Mesothelial cell of epicardium (in vitro differentiated cells): Measurements from ENCODE around the gene C19orf25. TPM values are rescaled to one million over a fixed set of nuclear protein-coding genes. Genes with fewer than 3 reads are reported as not detected.
A peak's percentile ranks its signal among the peaks of the same experiment; 100 is the strongest.

ENCODE experiments used
- DNase-seq, 2 experiments: peaks; one replicate each; pipeline ENCODE4 v3.0.0; 2021; ENCODE audit warnings: low spot score in 2 of 2; ENCODE audit not compliant: unreplicated experiment in 2 of 2
- H3K27ac Mint-ChIP-seq: 2 replicates; pipeline ENCODE4 v1.8.0; 2021; ENCODE audit warnings: mixed read lengths
- H3K27me3 Mint-ChIP-seq: 2 replicates; pipeline ENCODE4 v1.8.0; 2021; ENCODE audit warnings: low read depth, mixed read lengths
- H3K36me3 Mint-ChIP-seq: 2 replicates; pipeline ENCODE4 v1.8.0; 2021; ENCODE audit warnings: mixed read lengths
- H3K4me1 Mint-ChIP-seq: 2 replicates; pipeline ENCODE4 v1.8.0; 2021; ENCODE audit warnings: mixed read lengths
- H3K4me3 Mint-ChIP-seq: 2 replicates; pipeline ENCODE4 v1.8.0; 2021; ENCODE audit warnings: mild to moderate bottlenecking, moderate library complexity, mixed read lengths
- H3K9me3 Mint-ChIP-seq: 2 replicates; pipeline ENCODE4 v1.8.0; 2021; ENCODE audit warnings: mixed read lengths
- total RNA-seq: library from RNA; stranded (reverse); gene quantifications from 3 replicates; pipeline ENCODE4 v1.2.1, GENCODE V29; 2021
- TF ChIP-seq, protein P1 (sequence below): fragments of 200-600 bp; sonication (generic); IDR thresholded peaks from one replicate; pipeline ENCODE4 v1.5.0; 2021; ENCODE audit warnings: antibody characterized with exemption; ENCODE audit not compliant: unreplicated experiment

The C19orf25 gene
- total RNA-seq, 1 donor from 2014 or later = 29.4 TPM

DNA sequence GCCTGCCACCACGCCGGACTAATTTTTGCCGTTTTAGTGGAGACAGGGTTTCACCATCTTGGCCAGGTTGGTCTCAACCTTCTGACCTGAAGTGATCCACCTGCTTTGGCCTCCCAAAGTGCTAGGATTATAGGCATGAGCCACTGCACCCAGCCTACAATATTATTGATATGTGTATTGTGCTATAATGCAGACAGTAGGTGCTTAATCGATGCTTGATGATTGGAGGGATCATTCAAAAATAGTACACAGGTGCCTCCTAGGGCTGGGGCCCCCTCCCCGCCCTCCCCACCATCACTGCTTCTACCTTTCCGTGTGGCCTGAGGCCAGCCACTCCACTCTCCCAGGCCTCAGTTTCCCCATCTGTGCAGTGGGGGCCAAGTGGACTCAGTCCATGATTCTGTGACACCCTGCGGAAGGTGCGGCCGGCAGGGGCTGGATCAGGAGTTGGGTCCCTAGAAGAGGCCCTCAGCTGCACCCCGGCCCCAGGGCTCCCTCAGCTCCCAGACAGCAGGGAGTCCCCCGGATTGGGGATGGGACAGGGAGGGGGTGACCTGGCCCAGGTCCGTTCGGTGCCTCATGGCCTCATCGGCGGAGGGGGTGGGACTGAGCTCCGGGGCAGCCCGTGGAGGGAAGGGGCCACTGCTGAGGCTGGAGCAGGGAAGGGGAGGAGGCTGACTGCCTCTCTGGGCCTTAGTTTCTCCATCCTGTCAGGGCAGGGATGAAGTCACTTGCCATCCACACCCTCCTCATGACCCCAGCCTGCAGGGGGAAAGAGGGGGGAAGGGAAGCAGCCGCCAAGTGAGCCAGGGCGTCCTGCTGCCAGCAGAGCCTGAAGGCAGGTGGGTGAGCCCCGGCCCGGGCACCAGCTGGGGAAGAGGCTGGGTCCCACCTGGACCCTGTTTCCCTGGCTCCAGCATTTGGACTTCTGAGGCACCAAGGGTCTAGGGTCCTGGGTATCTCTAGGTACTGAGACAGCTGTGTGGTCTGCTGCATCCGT is 32.6 kb upstream of the C19orf25 start:
- Mint-ChIP-seq H3K36me3 (no peaks in the 10 kb centered on the region), H3K9me3 (no peaks in the 10 kb centered on the region), H3K27ac (no peak overlapping the region), H3K4me3 (peak overlapping the region; percentile 53), H3K27me3 (peaks cover 54% of the 10 kb centered on the region), H3K4me1 (peaks cover 15% of the 10 kb centered on the region)
- no peak for DNase-seq
- TF ChIP-seq, protein P1, sequence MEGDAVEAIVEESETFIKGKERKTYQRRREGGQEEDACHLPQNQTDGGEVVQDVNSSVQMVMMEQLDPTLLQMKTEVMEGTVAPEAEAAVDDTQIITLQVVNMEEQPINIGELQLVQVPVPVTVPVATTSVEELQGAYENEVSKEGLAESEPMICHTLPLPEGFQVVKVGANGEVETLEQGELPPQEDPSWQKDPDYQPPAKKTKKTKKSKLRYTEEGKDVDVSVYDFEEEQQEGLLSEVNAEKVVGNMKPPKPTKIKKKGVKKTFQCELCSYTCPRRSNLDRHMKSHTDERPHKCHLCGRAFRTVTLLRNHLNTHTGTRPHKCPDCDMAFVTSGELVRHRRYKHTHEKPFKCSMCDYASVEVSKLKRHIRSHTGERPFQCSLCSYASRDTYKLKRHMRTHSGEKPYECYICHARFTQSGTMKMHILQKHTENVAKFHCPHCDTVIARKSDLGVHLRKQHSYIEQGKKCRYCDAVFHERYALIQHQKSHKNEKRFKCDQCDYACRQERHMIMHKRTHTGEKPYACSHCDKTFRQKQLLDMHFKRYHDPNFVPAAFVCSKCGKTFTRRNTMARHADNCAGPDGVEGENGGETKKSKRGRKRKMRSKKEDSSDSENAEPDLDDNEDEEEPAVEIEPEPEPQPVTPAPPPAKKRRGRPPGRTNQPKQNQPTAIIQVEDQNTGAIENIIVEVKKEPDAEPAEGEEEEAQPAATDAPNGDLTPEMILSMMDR = no peak

DNA sequence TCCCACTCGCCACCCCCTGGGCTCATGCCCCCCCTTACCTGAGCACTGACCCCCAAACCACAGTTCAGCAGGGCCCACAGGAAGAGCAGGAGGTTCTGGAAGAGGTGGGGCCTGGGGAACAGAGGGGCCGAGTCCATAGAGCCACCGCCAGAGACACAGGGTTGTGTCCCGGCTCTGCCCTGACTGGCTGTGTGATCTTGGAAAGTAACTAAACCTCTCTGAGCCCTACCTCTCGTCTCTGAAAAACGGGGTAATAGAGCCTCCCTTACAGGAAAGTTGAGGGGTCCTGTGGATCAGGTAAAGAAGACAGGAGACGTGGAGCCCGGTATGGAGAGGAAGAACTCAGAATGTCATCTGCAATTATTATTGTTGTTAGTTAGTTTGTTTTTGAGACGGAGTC is 31.8 kb upstream of the C19orf25 start:
- Mint-ChIP-seq H3K27me3 (peaks cover 51% of the 10 kb centered on the region), H3K4me3 (no peak overlapping the region), H3K27ac (peak overlapping the region; percentile 61), H3K9me3 (no peaks in the 10 kb centered on the region), H3K4me1 (peaks cover 15% of the 10 kb centered on the region), H3K36me3 (no peaks in the 10 kb centered on the region)
- no peak for DNase-seq
- TF ChIP-seq, protein P1 = no peak

DNA sequence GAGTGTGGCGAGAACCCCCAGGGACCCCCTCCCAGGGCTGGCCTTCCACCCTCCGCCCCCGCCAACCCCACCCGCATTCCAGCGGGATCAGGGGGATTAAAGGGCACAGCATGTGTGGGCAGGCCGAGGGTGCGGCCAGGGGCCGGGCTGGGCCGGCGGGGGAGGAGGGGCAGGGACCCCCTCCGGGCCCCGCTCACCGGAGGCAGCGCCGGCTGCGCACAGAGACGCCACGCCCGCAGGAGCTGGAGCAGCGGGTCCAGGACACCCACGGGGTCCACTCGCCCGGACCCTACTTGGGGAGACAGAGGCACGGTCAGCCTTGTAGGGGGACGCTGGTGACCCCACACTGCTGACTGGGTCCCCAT is 31.4 kb upstream of the C19orf25 start:
- Mint-ChIP-seq H3K27ac (no peak overlapping the region), H3K36me3 (no peaks in the 10 kb centered on the region), H3K27me3 (peaks cover 50% of the 10 kb centered on the region), H3K9me3 (no peaks in the 10 kb centered on the region), H3K4me1 (peaks cover 15% of the 10 kb centered on the region), H3K4me3 (no peak overlapping the region)
- TF ChIP-seq, protein P1 = no peak
- no peak for DNase-seq

DNA sequence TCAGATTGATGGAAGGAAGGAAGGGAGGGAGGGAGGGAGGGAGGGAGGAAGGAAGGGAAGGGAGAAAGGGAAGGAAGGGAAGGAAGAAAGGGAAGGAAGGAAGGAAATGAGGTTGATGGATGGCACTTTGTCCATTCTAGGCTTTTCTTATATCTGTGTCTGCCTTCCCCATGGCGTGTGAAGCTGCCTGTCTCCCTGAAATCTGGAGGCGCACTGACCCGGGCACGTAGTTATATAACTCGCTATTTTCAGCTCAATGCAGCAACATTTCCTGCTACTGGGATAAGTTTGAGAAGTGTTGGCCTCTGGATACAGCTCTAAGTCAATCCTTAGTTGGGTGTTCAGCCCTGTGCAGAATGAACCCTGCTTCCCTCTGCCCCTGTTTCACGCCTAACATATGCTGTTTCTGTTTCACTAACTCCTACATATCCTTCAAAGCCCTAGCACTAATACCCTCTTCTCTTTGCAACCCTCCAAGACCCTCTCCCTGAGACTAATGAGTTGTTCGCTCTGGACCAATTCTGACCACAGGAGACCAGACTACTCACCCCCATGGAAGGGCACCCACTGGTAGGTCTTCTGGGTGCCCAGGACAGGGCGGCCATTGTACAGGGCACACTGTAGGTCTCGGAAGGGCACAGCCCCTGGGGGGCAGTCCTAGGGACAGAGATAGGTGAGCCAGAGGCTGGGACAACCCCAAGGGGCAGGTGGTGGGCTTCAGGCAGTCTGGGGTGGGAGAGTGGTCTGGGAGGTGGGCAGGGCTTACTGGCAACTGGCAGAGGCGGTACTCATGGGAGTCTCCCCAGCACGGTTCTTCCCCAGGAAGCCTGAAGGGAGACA is 30.8 kb upstream of the C19orf25 start:
- DNase-seq = no peak
- H3K9me3 Mint-ChIP-seq = no peaks in the 10 kb centered on the region
- no peaks in the 10 kb centered on the region for H3K36me3 Mint-ChIP-seq
- H3K4me1 Mint-ChIP-seq = peaks cover 15% of the 10 kb centered on the region
- peak overlapping the region; percentile 22 for H3K27ac Mint-ChIP-seq
- TF ChIP-seq, protein P1 = no peak
- peaks cover 50% of the 10 kb centered on the region for H3K27me3 Mint-ChIP-seq
- peak overlapping the region; percentile 32 for H3K4me3 Mint-ChIP-seq

- TF ChIP-seq, protein P1 = no peak
- Mint-ChIP-seq H3K27ac (no peak overlapping the region), H3K27me3 (peaks cover 54% of the 10 kb centered on the region), H3K9me3 (no peaks in the 10 kb centered on the region), H3K4me1 (peaks cover 18% of the 10 kb centered on the region), H3K4me3 (no peak overlapping the region), H3K36me3 (no peaks in the 10 kb centered on the region)
- DNase-seq = no peak
Observed at GRCh38 chr19:1508507-1508856, 29.5 kb upstream of the C19orf25 start.
